NCI-H526 (cell line): ENCODE results near the gene SH3TC1.

Source experiments
- DNase-seq, 2 experiments: peaks; one replicate each; lab custom pipeline; 2025; lab: John Stamatoyannopoulos, UW

SH3TC1 gene

GRCh38 chr4:8198206-8198905 is 734 bp upstream of the SH3TC1 start:
- DNase-seq = no peak

GRCh38 chr4:8199594-8200301 is 658 bp downstream of the SH3TC1 start:
- DNase-seq = no peak

GRCh38 chr4:8200302-8200975 is 1.3 kb downstream of the SH3TC1 start:
- DNase-seq = no peak

- no peak for DNase-seq
Observed at GRCh38 chr4:8201321-8201781, 2.3 kb downstream of the SH3TC1 start.

GRCh38 chr4:8202108-8203051 is 3.3 kb downstream of the SH3TC1 start:
- DNase-seq = no peak

GRCh38 chr4:8203052-8203401 is 3.9 kb downstream of the SH3TC1 start:
- DNase-seq = no peak

- no peak for DNase-seq
Observed at GRCh38 chr4:8203817-8204216, 4.7 kb downstream of the SH3TC1 start.

- DNase-seq = no peak
Observed at GRCh38 chr4:8204576-8205227, 5.6 kb downstream of the SH3TC1 start.

- no peak for DNase-seq
Observed at GRCh38 chr4:8205241-8205707, 6.2 kb downstream of the SH3TC1 start.

GRCh38 chr4:8205749-8206611 is 6.9 kb downstream of the SH3TC1 start:
- peak; percentile 42 to 54 for DNase-seq

- DNase-seq = no peak
Observed at GRCh38 chr4:8207314-8207713, 8.2 kb downstream of the SH3TC1 start.

- DNase-seq = no peak
Observed at GRCh38 chr4:8208565-8208964, 9.5 kb downstream of the SH3TC1 start.

- DNase-seq = no peak
Observed at GRCh38 chr4:8209181-8209874, 10.2 kb downstream of the SH3TC1 start.

GRCh38 chr4:8210010-8210409 is 10.9 kb downstream of the SH3TC1 start:
- DNase-seq = no peak

GRCh38 chr4:8210616-8211015 is 11.5 kb downstream of the SH3TC1 start:
- no peak for DNase-seq

- no peak for DNase-seq
Observed at GRCh38 chr4:8211251-8211650, 12.2 kb downstream of the SH3TC1 start.

- no peak for DNase-seq
Observed at GRCh38 chr4:8211737-8212581, 12.9 kb downstream of the SH3TC1 start.

- DNase-seq = no peak
Observed at GRCh38 chr4:8212622-8213021, 13.5 kb downstream of the SH3TC1 start.

- DNase-seq = no peak
Observed at GRCh38 chr4:8213121-8213520, 14.0 kb downstream of the SH3TC1 start.
